NCI-H748 treated with DMSO at 0.1 percent for 48 hours (cell line): ENCODE results near the gene ATXN7.

ENCODE experiments used
- DNase-seq: peaks from one replicate; lab custom pipeline; 2025; lab: John Stamatoyannopoulos, UW

The ATXN7 gene

GRCh38 chr3:64019879-64020278 is 156.2 kb downstream of the ATXN7 start:
- DNase-seq: no peak

- DNase-seq: no peak
These were observed 158.3 kb downstream of the ATXN7 start for GRCh38 chr3:64021922-64022321.

DNA sequence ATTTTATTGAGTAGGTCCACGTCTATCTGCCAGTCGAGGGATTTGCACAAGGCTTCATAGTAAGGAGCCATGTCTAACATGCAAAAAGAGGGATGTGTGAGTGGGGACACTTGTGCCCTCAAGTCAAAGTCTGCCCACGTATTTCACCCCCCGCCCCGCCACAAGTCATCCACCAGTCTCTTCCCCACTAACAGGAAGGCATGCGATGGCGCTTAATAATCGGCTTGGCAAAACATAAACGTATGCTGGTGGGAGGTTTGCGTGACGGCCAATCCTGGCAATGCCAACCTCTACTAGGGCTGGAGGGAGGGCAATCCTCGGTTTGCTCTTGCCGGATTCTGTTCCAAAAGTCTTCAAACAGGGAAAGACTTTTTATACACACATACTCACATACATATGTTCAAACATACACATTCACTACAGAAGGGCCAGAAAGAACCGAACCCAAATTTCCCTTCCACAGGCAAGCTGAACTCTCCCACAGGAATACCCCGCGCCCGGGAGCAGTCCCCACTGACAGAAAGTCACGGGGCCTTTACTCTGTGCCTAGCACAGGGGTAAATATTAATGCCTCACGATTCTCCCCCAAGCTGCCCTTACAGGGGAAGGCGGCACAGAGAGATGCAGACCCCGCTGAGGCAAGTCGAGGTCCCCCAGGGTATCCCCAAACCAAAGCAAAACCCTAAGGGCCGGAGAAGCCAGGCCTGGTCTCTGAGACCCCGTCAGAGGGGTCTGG is 159.0 kb downstream of the ATXN7 start:
- no peak for DNase-seq

DNA sequence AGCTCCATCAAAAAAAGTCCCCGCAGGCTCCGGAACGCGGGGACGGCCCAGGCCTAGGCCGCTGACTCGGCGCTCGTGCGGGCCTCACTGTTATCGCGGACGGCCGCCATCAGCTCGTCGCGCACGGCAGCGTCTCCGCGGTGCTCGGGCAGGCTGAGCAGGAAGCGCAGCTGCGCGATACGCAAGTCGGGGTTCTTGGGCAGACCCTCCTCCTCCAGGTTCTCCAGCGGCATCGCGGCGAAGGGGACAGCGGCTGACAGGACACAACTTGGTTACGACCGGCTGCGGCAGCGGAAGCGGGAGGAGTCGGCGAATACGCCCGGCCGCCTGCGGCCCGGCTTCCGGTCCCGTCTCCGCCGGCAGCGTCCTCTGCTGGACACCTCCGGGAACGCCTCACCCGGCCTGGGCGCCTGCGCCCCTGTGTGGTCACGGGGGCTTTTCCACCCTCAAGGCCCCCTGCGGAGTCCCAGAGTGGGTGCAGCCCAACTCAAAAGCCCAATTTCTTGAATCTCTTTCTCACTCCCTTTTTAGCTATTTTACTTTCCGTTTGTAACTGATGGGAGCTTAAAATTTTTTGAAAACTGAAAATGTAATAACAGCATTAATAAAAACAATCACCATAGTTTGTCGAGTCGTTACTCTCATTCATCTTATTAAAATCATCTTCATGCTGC is 159.7 kb downstream of the ATXN7 start, which contains the start of gene PSMD6:
Gene PSMD6, minus strand, starts transcription at position 308 of the 674 bp plus-strand sequence. Its CDS starts 75 bp downstream, at position 233.
- peak; percentile 53 for DNase-seq

GRCh38 chr3:64023861-64024223 is 160.2 kb downstream of the ATXN7 start:
- DNase-seq: no peak

DNA sequence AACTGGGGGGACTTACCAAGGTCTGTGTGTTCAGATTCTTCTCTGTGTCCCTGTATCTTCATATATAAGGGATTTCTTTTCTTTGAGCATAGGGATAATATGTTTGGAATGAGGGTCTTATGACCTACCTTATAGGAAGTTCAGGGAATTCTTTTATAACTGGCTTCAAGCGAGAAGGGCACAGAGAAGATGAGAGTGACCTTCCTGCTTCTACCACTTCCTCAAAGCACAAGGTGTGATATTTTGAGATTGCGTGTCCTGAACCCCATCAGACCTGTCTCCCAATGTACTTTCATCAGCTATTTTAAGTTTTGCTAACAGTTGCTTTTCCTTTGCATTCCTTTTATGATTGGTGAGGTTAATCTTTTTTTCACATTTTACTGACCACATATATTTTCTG is 162.7 kb downstream of the ATXN7 start:
- DNase-seq: no peak

GRCh38 chr3:64027658-64028057 is 164.0 kb downstream of the ATXN7 start:
- no peak for DNase-seq

DNA sequence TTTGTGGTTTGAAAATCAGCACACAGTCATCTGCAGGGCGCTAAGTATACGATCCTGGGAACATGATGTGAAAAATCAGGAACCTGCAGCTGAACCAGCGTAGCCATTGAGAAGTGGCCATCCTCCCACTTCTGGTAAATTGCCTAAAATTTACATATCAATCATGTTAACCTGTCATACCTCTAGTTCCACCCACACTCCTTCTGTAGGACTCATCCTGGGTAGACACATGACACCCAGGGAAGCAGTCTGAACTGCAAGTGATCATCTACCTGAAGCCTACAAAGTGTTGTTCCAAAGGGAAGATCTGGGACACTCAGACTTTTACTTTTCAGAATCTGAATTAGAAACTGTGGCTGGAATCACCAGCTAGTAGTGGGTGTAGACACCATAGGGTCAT is 165.1 kb downstream of the ATXN7 start:
- DNase-seq: no peak

DNA sequence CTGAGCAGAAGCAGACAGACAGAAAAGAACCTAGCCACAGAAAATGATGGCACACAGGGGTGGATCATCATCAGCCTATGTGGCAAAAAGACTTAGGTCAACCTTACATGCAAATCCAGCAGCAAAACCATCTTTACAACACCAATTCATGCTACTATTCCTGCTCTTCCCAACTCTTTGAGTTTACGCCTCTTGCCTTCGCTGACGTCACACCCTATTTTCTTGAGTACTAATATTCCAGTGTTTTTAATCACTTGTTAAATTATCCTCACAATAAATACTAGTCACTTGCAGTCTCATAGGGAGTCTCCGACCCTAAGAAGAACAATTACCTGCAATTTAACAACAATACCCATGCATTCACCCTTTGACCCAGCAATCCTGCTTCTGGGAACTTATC is 165.6 kb downstream of the ATXN7 start:
- no peak for DNase-seq

GRCh38 chr3:64030741-64031140 is 167.1 kb downstream of the ATXN7 start:
- DNase-seq: peak; percentile 54

GRCh38 chr3:64031540-64032508 is 168.2 kb downstream of the ATXN7 start:
- no peak for DNase-seq

DNA sequence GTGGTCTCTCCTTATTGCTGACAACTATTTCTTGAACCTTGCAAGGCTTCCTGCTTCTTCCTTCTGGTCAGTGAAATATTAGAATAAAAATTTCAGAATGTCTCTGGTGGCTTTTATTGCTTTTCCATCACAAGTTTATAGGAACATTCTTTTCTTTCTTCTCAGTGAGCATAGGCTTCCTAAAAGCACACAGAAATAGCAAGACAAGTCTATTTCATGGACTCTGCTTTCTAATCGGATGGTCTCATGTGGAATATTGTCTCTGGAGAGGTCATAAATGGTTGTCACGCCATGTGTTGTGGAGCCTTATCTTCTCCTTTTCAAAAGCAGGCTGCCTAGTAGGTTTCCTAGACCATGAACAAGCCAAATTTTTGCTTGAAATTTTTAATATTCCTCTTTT is 169.4 kb downstream of the ATXN7 start:
- no peak for DNase-seq

GRCh38 chr3:64037084-64037483 is 173.4 kb downstream of the ATXN7 start:
- no peak for DNase-seq

DNA sequence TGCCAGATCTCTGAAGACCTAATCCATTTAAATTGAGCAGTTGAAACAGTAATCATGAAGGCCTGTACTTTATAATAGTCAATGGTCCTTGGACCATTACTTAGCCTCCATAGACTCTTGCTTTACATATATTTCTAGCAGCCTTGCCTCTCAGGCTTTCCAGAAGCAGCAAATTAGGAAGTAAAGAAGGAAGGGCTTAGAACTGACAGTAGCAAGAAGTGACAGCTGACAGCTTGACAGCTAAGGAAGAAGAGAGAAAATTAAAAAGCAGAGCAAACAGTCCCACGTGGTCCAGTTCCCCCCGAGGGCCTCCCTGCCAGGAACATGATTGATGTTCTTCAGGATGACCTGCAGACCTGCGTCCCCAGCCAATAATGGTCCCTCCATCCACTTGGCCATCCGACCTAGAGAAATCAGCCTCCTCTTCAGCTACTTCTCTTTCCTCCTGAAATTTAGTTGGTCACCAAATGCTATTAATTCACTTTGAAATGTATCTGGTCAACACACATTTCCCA is 174.6 kb downstream of the ATXN7 start:
- no peak for DNase-seq

DNA sequence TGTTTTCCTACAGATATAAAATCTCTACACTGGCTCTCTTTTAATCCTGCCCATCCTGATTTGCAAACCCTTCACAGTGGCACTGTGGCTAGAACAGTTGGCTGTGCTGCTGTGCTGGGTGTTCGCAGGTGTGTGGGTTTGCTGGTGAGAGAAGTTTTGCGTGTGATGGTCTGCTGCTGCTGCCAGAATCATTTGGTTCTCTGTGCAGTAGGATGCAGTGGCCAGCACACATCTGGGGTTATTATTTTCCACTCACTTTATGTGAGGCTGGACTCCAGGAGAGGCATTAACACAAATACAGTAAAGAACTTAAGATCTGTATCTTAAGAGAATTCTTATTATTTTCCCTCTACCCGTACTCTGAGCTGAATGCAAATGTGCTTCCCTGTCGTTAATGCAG is 175.7 kb downstream of the ATXN7 start:
- no peak for DNase-seq

GRCh38 chr3:64039981-64040733 is 176.5 kb downstream of the ATXN7 start:
- no peak for DNase-seq

DNA sequence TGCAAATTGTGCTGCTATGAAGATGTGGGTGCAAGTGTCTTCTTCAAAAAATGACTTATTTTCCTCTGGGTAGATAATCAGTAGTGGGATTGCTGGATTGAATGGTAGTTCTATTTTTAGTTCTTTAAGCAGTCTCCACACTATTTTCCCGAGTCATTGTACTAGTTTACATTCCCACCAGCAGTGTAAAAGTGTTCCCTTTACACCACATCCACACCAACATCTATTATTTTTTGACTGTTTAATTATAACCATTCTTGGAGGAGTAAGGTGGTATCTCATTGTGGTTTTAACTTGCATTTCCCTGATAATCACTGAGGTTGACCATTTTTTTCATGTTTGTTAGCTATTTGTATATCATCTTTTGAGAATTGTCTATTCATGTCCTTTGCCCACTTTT is 179.3 kb downstream of the ATXN7 start:
- DNase-seq: no peak

DNA sequence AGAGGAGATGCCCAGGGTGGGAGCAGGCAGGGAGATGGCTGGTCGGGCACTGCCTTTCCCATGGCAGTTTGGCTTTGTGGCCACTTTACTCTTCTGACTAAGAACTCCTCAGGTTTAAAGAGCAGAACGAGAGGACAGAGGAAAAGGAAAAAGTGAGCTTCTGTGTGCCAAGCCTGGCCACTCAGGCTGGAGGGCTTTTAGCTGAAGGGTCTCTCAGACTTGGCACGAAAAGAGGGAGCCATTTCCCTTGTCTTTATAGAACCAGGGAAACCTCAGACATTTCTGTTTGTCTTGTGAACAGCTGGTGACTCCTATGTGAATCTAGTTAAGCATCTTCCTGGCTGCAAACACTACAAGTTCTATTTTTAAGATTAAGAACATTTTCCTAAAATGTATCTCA is 182.9 kb downstream of the ATXN7 start:
- DNase-seq: no peak

- no peak for DNase-seq
These were observed 183.4 kb downstream of the ATXN7 start for GRCh38 chr3:64046996-64047594.

DNA sequence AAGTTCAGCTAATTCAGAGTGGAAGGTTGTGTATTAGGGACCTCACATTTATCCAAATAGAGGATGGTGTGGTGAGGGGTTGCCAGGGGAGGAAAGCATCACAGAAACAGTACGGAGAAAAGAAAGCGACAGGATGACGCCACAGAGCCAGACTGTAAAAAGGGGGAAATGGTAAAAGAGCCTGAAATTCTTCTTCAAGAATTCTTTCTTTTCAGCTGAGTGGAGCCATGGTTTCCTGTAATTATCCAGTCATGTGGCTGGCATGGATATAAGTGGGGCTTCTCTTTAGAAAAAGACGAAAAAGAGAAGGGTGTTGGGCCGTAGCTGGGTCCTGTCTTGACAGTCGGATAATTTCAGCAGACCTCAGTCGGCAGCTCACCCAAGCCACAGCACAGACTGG is 184.1 kb downstream of the ATXN7 start:
- DNase-seq: no peak

- DNase-seq: no peak
These were observed 185.0 kb downstream of the ATXN7 start for GRCh38 chr3:64048631-64049061.
